BLaER1 (cell line): ENCODE measurements around the gene SURF6.
"Not testable (repeated sequence)": the region's sequence is repeated elsewhere in the genome, so short reads cannot be mapped to it uniquely, and the experiment has no call there.

ENCODE experiments used
- H3K27ac ChIP-seq: shearing (Covaris generic); formaldehyde crosslinking; 2 replicates; pipeline ENCODE4 v1.8.1; 2022
- H3K27me3 ChIP-seq: shearing (Covaris generic); formaldehyde crosslinking; 2 replicates; pipeline ENCODE4 v1.8.1; 2022
- H3K36me3 ChIP-seq: shearing (Covaris generic); formaldehyde crosslinking; 2 replicates; pipeline ENCODE4 v1.8.1; 2022
- H3K4me1 ChIP-seq: shearing (Covaris generic); formaldehyde crosslinking; 2 replicates; pipeline ENCODE4 v1.8.1; 2022
- H3K4me2 ChIP-seq: shearing (Covaris generic); formaldehyde crosslinking; 2 replicates; pipeline ENCODE4 v1.8.1; 2022
- H3K4me3 ChIP-seq: shearing (Covaris generic); formaldehyde crosslinking; 2 replicates; pipeline ENCODE4 v1.8.1; 2022
- H3K9ac ChIP-seq: shearing (Covaris generic); formaldehyde crosslinking; 2 replicates; pipeline ENCODE4 v1.8.1; 2022
- H3K9me3 ChIP-seq: shearing (Covaris generic); formaldehyde crosslinking; 2 replicates; pipeline ENCODE4 v1.8.1; 2022
- H4K20me1 ChIP-seq: shearing (Covaris generic); formaldehyde crosslinking; 2 replicates; pipeline ENCODE4 v1.8.1; 2022
- Cebpa-rat ChIP-seq: shearing (Covaris generic); IDR thresholded peaks from 2 replicates; pipeline ENCODE4 v1.8.1; 2022

The SURF6 gene

DNA sequence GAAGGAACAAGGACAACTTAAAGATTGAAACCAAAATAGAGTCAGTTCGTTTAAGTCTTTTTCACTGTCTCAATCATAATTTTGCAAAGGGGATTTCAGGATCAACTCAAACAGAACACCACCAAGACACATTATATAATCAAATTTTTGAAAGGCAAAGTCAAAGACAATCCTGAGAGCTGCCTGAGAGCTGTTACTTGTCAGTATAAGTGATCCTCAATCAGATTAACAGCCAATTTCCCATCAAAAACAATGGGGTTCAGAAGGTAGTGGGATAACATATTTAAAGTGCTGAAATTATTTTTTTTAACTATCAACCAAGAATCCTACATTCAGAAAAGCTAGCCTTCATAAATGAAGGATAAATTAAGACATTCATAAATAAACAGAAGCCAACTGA, 41.7 kb downstream of the SURF6 start:
- Histone ChIP-seq H4K20me1 (no peaks in the 10 kb centered on the region), H3K9ac (no peak overlapping the region), H3K27me3 (no peaks in the 10 kb centered on the region), H3K4me2 (no peak overlapping the region), H3K4me1 (no peaks in the 10 kb centered on the region), H3K27ac (no peak overlapping the region), H3K4me3 (no peak overlapping the region), H3K9me3 (peaks cover 48% of the 10 kb centered on the region), H3K36me3 (no peaks in the 10 kb centered on the region)
- no peak for TF ChIP-seq Cebpa-rat

- H3K9me3 ChIP-seq = peaks cover 73% of the 10 kb centered on the region
- no peaks in the 10 kb centered on the region for H3K36me3 ChIP-seq
These were observed 45.2 kb downstream of the SURF6 start for GRCh38 chr9:133290751-133291302.

GRCh38 chr9:133286523-133286922, 49.5 kb downstream of the SURF6 start:
- no peak overlapping the region for H3K4me2 ChIP-seq
- no peak for TF ChIP-seq Cebpa-rat
- H3K27me3 ChIP-seq = no peaks in the 10 kb centered on the region

More at GRCh38 chr9:133290751-133291302, 45.2 kb downstream of the SURF6 start:
- no peak overlapping the region for H3K27ac ChIP-seq
- H3K9ac ChIP-seq = no peak overlapping the region
- H3K27me3 ChIP-seq = no peaks in the 10 kb centered on the region
- no peaks in the 10 kb centered on the region for H4K20me1 ChIP-seq
- H3K4me1 ChIP-seq = no peaks in the 10 kb centered on the region
- no peak overlapping the region for H3K4me2 ChIP-seq
- H3K4me3 ChIP-seq = no peak overlapping the region
- no peak for TF ChIP-seq Cebpa-rat

GRCh38 chr9:133285252-133285775, 50.7 kb downstream of the SURF6 start:
- TF ChIP-seq Cebpa-rat = no peak
- Histone ChIP-seq H3K9me3 (peaks cover 40% of the 10 kb centered on the region), H3K27ac (no peak overlapping the region), H3K4me1 (no peaks in the 10 kb centered on the region), H3K4me3 (no peak overlapping the region), H3K4me2 (no peak overlapping the region), H4K20me1 (no peaks in the 10 kb centered on the region), H3K27me3 (no peaks in the 10 kb centered on the region), H3K9ac (no peak overlapping the region), H3K36me3 (no peaks in the 10 kb centered on the region)

More at GRCh38 chr9:133286523-133286922, 49.5 kb downstream of the SURF6 start:
- Histone ChIP-seq H3K27ac (no peak overlapping the region), H3K4me1 (no peaks in the 10 kb centered on the region), H3K4me3 (no peak overlapping the region), H4K20me1 (no peaks in the 10 kb centered on the region), H3K36me3 (no peaks in the 10 kb centered on the region), H3K9me3 (peaks cover 52% of the 10 kb centered on the region), H3K9ac (no peak overlapping the region)

DNA sequence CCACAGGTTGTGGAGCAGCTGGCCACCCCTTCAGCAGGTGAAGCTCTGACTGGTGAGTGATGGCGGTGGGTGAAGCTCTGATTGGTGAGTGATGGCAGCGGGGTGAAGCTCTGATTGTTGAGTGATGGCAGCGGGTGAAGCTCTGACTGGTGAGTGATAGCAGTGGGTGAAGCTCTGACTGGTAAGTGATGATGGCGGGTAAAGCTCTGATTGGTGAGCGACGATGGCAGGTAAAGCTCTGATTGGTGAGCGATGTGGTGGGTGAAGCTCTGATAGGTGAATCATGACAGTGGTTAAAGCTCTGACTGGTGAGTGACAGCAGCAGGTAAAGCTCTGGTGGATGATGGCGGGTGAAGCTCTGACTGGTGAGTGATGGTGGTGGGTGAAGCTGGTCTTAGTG, 51.6 kb downstream of the SURF6 start:
- H3K4me3 ChIP-seq = no peak overlapping the region
- H3K9ac ChIP-seq = no peak overlapping the region
- no peaks in the 10 kb centered on the region for H3K4me1 ChIP-seq
- peaks cover 39% of the 10 kb centered on the region for H3K9me3 ChIP-seq
- no peak for TF ChIP-seq Cebpa-rat
- no peaks in the 10 kb centered on the region for H4K20me1 ChIP-seq
- H3K27me3 ChIP-seq = no peaks in the 10 kb centered on the region
- no peaks in the 10 kb centered on the region for H3K36me3 ChIP-seq
- no peak overlapping the region for H3K4me2 ChIP-seq
- H3K27ac ChIP-seq = no peak overlapping the region

DNA sequence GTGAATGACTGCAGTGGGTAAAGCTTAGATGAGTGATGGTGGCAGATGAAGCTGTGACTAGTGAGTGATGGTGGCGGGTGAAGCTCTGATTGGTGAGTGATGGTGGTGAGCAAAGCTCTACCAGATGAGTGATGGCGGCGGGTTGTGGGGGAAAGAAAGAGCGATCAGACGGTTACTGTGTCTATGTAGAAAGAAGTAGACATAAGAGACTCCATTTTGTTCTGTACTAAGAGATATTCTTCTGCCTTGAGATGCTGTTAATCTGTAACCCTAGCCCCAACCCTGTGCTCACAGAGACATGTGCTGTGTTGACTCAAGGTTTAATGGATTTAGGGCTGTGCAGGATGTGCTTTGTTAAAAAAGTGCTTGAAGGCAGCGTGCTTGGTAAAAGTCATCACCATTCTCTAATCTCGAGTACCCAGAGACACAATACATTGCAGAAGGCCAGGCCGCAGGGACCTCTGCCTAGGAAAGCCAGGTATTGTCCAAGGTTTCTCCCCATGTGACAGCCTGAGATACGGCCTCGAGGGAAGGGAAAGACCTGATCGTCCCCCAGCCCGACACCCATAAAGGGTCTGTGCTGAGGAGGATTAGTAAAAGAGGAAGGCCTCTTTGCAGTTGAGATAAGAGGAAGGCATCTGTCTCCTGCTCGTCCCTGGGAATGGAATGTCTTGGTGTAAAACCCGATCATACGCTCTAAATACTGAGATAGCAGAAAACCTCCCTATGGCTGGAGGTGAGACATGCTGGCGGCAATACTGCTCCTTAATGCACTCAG, 52.5 kb downstream of the SURF6 start:
- H4K20me1 ChIP-seq, H3K27ac ChIP-seq, H3K27me3 ChIP-seq, H3K4me2 ChIP-seq, H3K36me3 ChIP-seq, H3K9ac ChIP-seq, H3K4me1 ChIP-seq, H3K4me3 ChIP-seq: not testable (repeated sequence)
- H3K9me3 ChIP-seq = peaks cover 36% of the 10 kb centered on the region

GRCh38 chr9:133282464-133283238, 53.3 kb downstream of the SURF6 start:
- Histone ChIP-seq H3K9me3 (peaks cover 36% of the 10 kb centered on the region), H4K20me1 (no peaks in the 10 kb centered on the region), H3K36me3 (no peaks in the 10 kb centered on the region), H3K27me3 (no peaks in the 10 kb centered on the region), H3K4me1 (no peaks in the 10 kb centered on the region), H3K27ac (no peak overlapping the region), H3K4me3 (no peak overlapping the region), H3K9ac (no peak overlapping the region), H3K4me2 (no peak overlapping the region)
- no peak for TF ChIP-seq Cebpa-rat

DNA sequence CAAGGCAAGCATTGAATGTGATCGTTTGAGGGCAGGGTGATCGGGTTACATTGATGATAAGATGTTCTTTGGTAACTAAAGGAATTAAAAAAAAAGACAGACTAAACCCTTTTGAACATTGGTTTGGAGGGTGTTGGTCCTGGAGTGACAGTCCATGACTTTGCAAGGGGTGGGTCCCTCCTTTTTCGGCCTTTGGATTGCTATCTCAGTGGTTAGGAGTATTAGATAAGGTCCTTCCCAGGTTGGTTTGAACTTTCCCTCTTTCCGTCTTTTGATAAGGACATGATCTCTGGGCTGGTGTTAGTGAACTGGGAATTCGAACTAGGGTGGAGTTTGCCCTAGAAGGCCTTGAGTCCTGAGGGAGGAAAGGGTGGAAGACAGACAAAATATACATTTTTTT, 55.6 kb downstream of the SURF6 start:
- Histone ChIP-seq H3K27me3 (peaks cover 17% of the 10 kb centered on the region), H3K27ac (no peak overlapping the region), H3K4me3 (no peak overlapping the region), H3K9me3 (peaks cover 47% of the 10 kb centered on the region), H3K36me3 (no peaks in the 10 kb centered on the region), H4K20me1 (no peaks in the 10 kb centered on the region), H3K9ac (no peak overlapping the region), H3K4me2 (no peak overlapping the region), H3K4me1 (no peaks in the 10 kb centered on the region)
- no peak for TF ChIP-seq Cebpa-rat
